Superior temporal gyrus (tissue), 1 donor: ENCODE measurements around the gene PSEN2.

ENCODE experiments used
- DNase-seq: peaks from one replicate; pipeline ENCODE4 v3.0.0-alpha.2; 2016; ENCODE audit errors: extremely low spot score

PSEN2 gene

GRCh38 chr1:226864311-226864710 is 6.1 kb upstream of the PSEN2 start:
- DNase-seq = no peak

GRCh38 chr1:226865590-226865989 is 4.8 kb upstream of the PSEN2 start:
- no peak for DNase-seq

- no peak for DNase-seq
Measured at GRCh38 chr1:226867461-226868054, 2.9 kb upstream of the PSEN2 start.

- no peak for DNase-seq
Measured at GRCh38 chr1:226868726-226869125, 1.7 kb upstream of the PSEN2 start.

GRCh38 chr1:226870026-226870400 is 403 bp upstream of the PSEN2 start:
- DNase-seq = peak; percentile 24

- no peak for DNase-seq
Measured at GRCh38 chr1:226871636-226872327, 1.4 kb downstream of the PSEN2 start.

- no peak for DNase-seq
Measured at GRCh38 chr1:226872437-226872836, 2.0 kb downstream of the PSEN2 start.

- no peak for DNase-seq
Measured at GRCh38 chr1:226873771-226874578, 3.6 kb downstream of the PSEN2 start.

- no peak for DNase-seq
Measured at GRCh38 chr1:226874579-226875425, 4.4 kb downstream of the PSEN2 start.

GRCh38 chr1:226875641-226876295 is 5.4 kb downstream of the PSEN2 start:
- no peak for DNase-seq

GRCh38 chr1:226877669-226878068 is 7.3 kb downstream of the PSEN2 start:
- DNase-seq = no peak

- DNase-seq = no peak
Measured at GRCh38 chr1:226880372-226881287, 10.2 kb downstream of the PSEN2 start.

- DNase-seq = no peak
Measured at GRCh38 chr1:226881515-226882185, 11.2 kb downstream of the PSEN2 start.

GRCh38 chr1:226882187-226882586 is 11.8 kb downstream of the PSEN2 start:
- DNase-seq = no peak

- no peak for DNase-seq
Measured at GRCh38 chr1:226882631-226883409, 12.4 kb downstream of the PSEN2 start.

- DNase-seq = no peak
Measured at GRCh38 chr1:226883630-226884029, 13.2 kb downstream of the PSEN2 start.

- no peak for DNase-seq
Measured at GRCh38 chr1:226884116-226884625, 13.8 kb downstream of the PSEN2 start.

- no peak for DNase-seq
Measured at GRCh38 chr1:226884966-226885820, 14.8 kb downstream of the PSEN2 start.
